Lung (tissue), 12 donors: Measurements from ENCODE around the gene LRRK1. TPM values are rescaled to one million over a fixed set of nuclear protein-coding genes. Genes with fewer than 3 reads are reported as not detected.

Source experiments
- ATAC-seq: fragments of 200-7000 bp; cut with Tn5 transposase; one replicate; pipeline ENCODE4 v1.9.1; 2020; ENCODE audit warnings: moderate number of reproducible peaks; ENCODE audit not compliant: insufficient read depth, low FRiP score
- DNase-seq, 3 donors: peaks; one replicate each; pipeline ENCODE4 v3.0.0-alpha.2; 2013 to 2017
- H3K27ac ChIP-seq, 2 donors: one replicate each; pipeline ENCODE4 v1.5.1; 2013; ENCODE audit warnings: mild to moderate bottlenecking in 2 of 2, moderate library complexity in 2 of 2, control low read depth in 1 of 2, inconsistent platforms in 1 of 2, low read depth in 1 of 2, low read length in 1 of 2
- H3K27me3 ChIP-seq, 3 donors: one replicate each; pipeline ENCODE4 v1.5.1; 2013; ENCODE audit warnings: low read length in 2 of 3; ENCODE audit not compliant: control insufficient read depth in 3 of 3, insufficient read depth in 3 of 3
- H3K36me3 ChIP-seq, 4 donors: one replicate each; pipeline ENCODE4 v1.5.1; 2013; ENCODE audit warnings: low read length in 4 of 4, mild to moderate bottlenecking in 1 of 4, moderate library complexity in 1 of 4; ENCODE audit not compliant: control insufficient read depth in 4 of 4, insufficient read depth in 4 of 4
- H3K4me1 ChIP-seq, 5 donors: one replicate each; pipeline ENCODE4 v1.5.1; 2013; ENCODE audit warnings: low read length in 5 of 5, mild to moderate bottlenecking in 2 of 5, moderate library complexity in 1 of 5; ENCODE audit not compliant: control insufficient read depth in 5 of 5, insufficient read depth in 5 of 5
- H3K4me3 ChIP-seq: one replicate; pipeline ENCODE4 v1.5.1; 2013; ENCODE audit warnings: mild to moderate bottlenecking, control low read depth, moderate library complexity
- H3K9ac ChIP-seq, 2 donors: one replicate each; pipeline ENCODE4 v1.5.1; 2013; ENCODE audit warnings: low read length in 2 of 2, control low read depth in 1 of 2; ENCODE audit not compliant: insufficient read depth in 1 of 2
- H3K9me3 ChIP-seq, 4 donors: one replicate each; pipeline ENCODE4 v1.5.1; 2013; ENCODE audit warnings: low read length in 3 of 4, mild to moderate bottlenecking in 1 of 4, moderate library complexity in 1 of 4; ENCODE audit not compliant: control insufficient read depth in 4 of 4, insufficient read depth in 3 of 4
- WGBS, 2 donors: extraction: QIAGEN DNeasy Blood & Tissue Kit; methylation state at CpG; one replicate each; pipeline ENCODE4 v1.1.7; 2013; 5-methylcytosine and 5-hydroxymethylcytosine counted together
- polyA plus RNA-seq, 2 donors: library from polyadenylated mRNA; stranded (reverse); fragments of 200-250 nt; gene quantifications; one replicate each; pipeline ENCODE4 v1.2.1, GENCODE V29; 2013
- total RNA-seq, 2 donors: library from RNA; depleted of rRNA in 1 of 2; stranded (reverse); fragments of >200 nt in 1 of 2; gene quantifications; one replicate each; pipeline ENCODE4 v1.2.1, GENCODE V29; 2014 to 2021
- TF ChIP-seq, protein P1 (sequence below): IDR thresholded peaks from 2 replicates; pipeline ENCODE4 v1.5.1; 2012; ENCODE audit warnings: mild to moderate bottlenecking; ENCODE audit errors: control extremely low read depth, extremely low read depth
- donor health status: control.
- donor health status: control.
- donor health status: Bipolar disorder and iron deficiency.
- donor health status: healthy.
- donor health status: DM: yes; HTN: yes; CAD: no.

Gene LRRK1
- total and polyA plus RNA-seq, 4 donors, result 5.7 to 22.9 (median 9.7) TPM

- Histone ChIP-seq H3K27me3 (no peaks in the 10 kb centered on the region), H3K9ac (peak overlapping the region in 1 of 2 donors; percentile 47), H3K4me1 (peaks cover 0 to 41% (median 11%) of the 10 kb centered on the region in 5 donors), H3K9me3 (no peaks in the 10 kb centered on the region), H3K36me3 (peaks cover 0 to 8% (median 0%) of the 10 kb centered on the region in 4 donors), H3K4me3 (no peak overlapping the region), H3K27ac (no peak overlapping the region)
- ATAC-seq (no peak), DNase-seq (peak in 2 of 3 donors; percentile 95 to 97)
- TF ChIP-seq, protein P1, sequence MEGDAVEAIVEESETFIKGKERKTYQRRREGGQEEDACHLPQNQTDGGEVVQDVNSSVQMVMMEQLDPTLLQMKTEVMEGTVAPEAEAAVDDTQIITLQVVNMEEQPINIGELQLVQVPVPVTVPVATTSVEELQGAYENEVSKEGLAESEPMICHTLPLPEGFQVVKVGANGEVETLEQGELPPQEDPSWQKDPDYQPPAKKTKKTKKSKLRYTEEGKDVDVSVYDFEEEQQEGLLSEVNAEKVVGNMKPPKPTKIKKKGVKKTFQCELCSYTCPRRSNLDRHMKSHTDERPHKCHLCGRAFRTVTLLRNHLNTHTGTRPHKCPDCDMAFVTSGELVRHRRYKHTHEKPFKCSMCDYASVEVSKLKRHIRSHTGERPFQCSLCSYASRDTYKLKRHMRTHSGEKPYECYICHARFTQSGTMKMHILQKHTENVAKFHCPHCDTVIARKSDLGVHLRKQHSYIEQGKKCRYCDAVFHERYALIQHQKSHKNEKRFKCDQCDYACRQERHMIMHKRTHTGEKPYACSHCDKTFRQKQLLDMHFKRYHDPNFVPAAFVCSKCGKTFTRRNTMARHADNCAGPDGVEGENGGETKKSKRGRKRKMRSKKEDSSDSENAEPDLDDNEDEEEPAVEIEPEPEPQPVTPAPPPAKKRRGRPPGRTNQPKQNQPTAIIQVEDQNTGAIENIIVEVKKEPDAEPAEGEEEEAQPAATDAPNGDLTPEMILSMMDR, result no peak
- WGBS, 2 donors, result 15 to 24% methylated on average over 1 of the region's 1 CpG
Observed at GRCh38 chr15:101018016-101018415, 98.9 kb downstream of the LRRK1 start.

DNA sequence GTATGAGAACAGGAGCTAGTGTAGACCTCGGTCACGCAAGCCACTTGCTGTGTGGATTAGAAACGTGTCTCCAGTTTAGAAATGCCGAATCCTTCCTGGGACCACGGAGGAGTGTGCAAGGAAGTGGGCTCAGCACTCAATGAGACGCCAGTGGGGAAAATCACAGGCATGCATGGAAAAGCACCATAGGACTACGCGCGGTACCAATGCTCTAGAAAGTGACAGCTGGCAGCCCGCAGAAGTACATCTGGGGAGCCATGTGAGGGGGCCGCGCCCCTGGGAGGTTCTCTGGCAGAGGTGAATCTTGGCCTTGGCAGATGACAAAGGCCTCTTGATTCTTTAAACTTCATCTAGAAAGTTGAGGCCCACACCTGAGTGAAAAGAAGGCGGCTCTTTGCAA is 99.3 kb downstream of the LRRK1 start:
- peaks cover 0 to 8% (median 0%) of the 10 kb centered on the region in 4 donors for H3K36me3 ChIP-seq
- ATAC-seq, result no peak
- no peak overlapping the region for H3K4me3 ChIP-seq
- peak overlapping the region in 1 of 2 donors; percentile 47 for H3K9ac ChIP-seq
- H3K4me1 ChIP-seq, result peaks cover 0 to 46% (median 11%) of the 10 kb centered on the region in 5 donors
- no peaks in the 10 kb centered on the region for H3K27me3 ChIP-seq
- 83 to 87% methylated on average over 13 of the region's 13 CpGs for WGBS, 2 donors
- no peak overlapping the region for H3K27ac ChIP-seq
- no peak for DNase-seq
- TF ChIP-seq, protein P1, result no peak
- H3K9me3 ChIP-seq, result no peaks in the 10 kb centered on the region

- no peak for DNase-seq
- no peaks in the 10 kb centered on the region for H3K9me3 ChIP-seq
- no peak overlapping the region for H3K9ac ChIP-seq
- H3K4me3 ChIP-seq, result no peak overlapping the region
- WGBS, 2 donors, result 94 to 96% methylated on average over 9 of the region's 9 CpGs
- no peaks in the 10 kb centered on the region for H3K27me3 ChIP-seq
- peaks cover 0 to 8% (median 0%) of the 10 kb centered on the region in 4 donors for H3K36me3 ChIP-seq
- TF ChIP-seq, protein P1, result no peak
- peaks cover 0 to 49% (median 10%) of the 10 kb centered on the region in 5 donors for H3K4me1 ChIP-seq
- no peak overlapping the region for H3K27ac ChIP-seq
- ATAC-seq, result no peak
Observed at GRCh38 chr15:101019366-101019896, 100.3 kb downstream of the LRRK1 start.

DNA sequence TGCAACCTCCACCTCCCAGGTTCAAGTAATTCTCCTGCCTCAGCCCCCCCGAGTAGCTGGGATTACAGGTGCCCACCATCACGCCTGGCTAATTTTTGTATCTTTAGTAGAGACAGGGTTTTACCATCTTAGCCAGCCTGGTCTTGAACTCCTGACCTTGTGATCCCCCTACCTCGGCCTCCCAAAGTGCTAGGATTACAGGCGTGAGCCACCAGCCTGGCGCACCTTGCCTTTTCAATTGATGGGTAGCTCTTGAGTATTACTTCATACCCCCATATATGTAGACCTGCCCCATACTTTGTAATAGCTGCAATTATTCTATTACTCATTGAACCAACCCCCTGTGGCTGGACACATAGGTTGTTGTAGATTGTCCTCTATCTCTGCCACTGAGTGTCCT is 101.3 kb downstream of the LRRK1 start:
- ATAC-seq (no peak), DNase-seq (no peak)
- 95% methylated on average over 5 of the region's 5 CpGs for WGBS, 2 donors
- Histone ChIP-seq H3K9ac (no peak overlapping the region), H3K27me3 (no peaks in the 10 kb centered on the region), H3K4me3 (no peak overlapping the region), H3K27ac (no peak overlapping the region), H3K4me1 (peaks cover 0 to 50% (median 11%) of the 10 kb centered on the region in 5 donors), H3K36me3 (peaks cover 0 to 8% (median 0%) of the 10 kb centered on the region in 4 donors), H3K9me3 (no peaks in the 10 kb centered on the region)
- TF ChIP-seq, protein P1, result no peak
